Fibroblast of skin of right quadriceps (primary cell): ENCODE data around the gene CAMLG.
"Not testable (repeated sequence)": the region's sequence is repeated elsewhere in the genome, so short reads cannot be mapped to it uniquely, and the experiment has no call there.

Experiments used
- DNase-seq: peaks from one replicate; pipeline ENCODE4 v3.0.0-alpha.2; 2013

CAMLG gene

DNA sequence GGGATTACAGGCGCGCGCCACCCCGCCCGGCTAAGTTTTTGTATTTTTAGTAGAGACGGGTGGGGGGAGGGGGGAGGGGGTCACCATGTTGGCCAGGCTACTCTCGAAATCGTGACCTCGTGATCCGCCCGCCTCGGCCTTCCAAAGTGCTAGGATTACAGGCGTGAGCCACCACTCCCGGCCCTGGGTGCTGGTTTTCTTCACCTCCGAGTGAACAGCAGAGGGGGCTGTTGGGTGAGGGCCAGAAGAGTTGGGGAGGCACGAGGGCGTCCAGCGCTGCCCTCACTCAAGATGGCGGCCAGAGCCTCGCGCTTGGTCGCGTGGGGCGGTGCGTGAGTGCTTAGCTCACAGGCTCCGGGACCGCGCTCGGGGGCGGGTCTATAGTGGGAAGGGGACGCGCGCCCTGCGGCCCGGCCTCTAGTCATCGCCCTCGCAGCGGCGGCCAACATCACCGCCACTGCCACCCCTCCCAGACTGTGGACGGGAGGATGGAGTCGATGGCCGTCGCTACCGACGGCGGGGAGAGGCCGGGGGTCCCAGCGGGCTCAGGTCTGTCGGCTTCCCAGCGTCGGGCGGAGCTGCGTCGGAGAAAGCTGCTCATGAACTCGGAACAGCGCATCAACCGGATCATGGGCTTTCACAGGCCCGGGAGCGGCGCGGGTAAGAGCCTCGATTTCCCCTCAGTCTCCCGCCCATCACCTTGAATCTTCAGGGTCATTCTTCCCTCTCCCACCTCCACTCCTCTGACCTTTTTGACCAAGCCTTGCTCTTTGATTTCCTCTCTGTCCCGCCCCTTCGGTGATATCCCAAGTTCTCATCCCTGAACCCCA lies at the start of gene CAMLG:
TSS of gene CAMLG (plus strand) at position 416 of the 830 bp plus-strand sequence. CDS start at position 489, 73 bp downstream.
- peak; percentile 98 for DNase-seq

DNA sequence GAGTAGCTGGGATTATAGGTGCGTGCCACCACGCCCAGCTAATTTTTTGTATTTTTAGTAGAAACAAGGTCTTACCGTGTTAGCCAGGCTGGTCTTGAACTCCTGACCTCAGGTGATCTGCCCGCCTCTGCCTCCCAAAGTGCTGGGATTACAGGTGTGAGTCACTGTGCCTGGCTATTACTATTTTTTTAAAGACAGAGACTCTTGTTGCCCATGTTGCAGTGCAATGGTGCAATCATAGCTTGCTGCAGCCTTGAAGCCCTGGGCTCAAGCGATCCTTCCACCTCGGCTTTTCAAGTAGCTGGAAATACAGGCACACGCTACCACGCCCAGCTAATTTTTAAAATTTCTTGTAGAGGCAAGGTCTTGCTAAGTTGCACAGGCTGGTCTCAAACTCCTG lies 48.2 kb upstream of the CAMLG start:
- DNase-seq = not testable (repeated sequence)

DNA sequence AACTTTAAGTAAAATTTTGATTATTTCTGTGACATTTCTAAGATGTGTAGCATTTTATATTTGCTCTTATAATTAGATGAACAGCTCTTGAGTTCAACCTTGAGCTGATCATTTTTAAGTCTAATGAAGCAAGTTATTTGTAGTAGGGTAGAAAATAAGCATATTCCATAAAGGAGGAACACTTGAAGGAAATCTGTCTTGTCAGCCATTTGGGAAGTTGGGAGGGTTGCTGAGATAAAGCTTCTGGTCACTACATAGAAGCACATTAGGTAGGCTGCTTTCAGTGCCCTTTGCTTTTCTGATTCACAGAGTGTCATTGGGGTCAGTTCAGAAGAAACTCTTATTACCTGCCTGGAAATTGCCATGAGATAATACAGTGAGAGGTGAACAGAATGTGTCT lies 45.6 kb upstream of the CAMLG start:
- DNase-seq = no peak

DNA sequence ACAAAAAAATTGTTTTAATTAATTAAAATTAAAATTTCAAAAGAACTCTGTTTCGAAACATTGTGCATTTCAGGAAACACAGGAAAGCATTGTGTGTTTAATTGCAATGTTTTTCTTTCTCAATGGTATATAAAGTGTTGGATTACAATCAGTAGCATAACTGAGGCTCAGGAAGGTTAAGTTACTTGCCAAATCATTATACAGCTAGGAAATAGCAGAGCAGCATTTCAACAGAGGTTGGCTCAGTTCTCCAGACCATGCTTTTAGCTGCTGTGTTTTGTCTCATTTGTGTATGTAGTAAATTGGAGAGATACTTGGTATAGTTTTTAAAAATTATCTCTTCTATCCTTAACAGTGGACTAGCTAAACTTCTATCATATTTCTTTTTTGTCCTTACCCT lies 30.0 kb upstream of the CAMLG start:
- no peak for DNase-seq

DNA sequence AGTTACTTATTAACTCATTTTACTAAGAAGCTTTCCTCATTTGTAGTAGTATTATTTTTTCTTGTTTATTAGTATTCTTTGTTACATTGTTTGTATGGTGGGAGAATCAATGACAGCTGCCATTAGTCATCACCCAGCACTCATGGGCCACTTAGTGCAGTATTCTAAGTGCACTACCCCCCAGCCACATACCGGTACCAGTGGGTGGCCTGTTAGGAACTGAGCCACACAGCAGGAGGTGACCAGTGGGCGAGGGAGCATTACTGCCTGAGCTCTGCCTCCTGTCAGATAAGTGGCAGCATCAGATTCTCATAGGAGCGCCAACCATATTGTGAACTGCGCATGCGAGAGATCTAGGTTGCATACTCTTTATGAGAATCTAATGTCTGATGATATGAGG lies 24.2 kb upstream of the CAMLG start:
- no peak for DNase-seq

DNA sequence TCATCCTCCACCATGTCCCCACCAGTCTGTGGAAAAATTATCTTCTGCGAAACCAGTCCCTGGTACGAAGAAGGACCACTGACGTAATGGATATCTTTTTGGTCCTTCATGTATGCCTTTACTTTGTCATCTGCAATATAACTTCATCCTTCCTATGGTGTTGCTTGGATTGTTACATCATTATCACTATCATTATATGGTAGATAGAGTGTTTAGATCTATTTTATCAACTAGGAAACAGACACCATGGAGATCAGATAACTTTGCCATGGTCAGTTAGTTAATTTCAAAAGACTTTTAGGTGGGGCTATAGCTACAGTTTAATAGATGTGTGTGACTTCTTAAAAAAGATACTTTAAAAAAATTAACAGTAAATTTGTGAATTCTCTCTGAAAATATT lies 23.8 kb upstream of the CAMLG start:
- no peak for DNase-seq

DNA sequence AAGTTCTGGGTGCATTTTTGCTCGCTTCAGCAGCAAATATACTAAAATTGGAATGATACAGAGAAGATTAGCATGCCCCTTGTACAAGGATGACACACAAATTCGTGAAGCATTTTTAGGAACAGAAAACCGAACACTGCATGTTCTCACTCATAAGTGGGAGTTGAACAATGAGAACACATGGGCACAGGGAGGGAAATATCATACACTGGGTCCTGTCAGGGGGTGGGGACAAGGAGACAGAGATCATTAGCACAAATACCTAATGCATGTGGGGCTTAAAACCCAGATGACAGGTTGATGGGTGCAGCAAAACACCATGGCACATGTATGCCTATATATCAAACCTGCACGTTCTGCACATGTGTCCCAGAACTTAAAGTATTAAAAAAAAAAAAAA lies 22.9 kb upstream of the CAMLG start:
- not testable (repeated sequence) for DNase-seq

DNA sequence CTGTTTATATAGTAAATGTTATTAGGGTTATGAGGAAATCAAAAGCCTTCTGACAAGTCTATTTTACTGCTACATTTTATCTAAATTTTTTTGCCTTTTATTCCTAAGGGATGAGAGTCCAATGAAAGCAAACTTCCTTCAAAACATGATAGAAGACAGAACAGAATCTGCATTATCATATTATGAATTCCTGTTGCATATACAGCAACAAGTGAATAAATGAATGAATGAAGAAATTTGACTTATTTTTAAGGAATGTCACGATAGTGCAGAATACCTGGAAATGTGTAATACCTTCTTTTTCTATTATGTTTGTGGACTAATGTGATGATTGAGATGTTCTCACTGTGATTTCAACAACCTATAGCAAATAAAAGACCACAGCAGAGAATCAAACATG lies 13.5 kb upstream of the CAMLG start:
- no peak for DNase-seq

DNA sequence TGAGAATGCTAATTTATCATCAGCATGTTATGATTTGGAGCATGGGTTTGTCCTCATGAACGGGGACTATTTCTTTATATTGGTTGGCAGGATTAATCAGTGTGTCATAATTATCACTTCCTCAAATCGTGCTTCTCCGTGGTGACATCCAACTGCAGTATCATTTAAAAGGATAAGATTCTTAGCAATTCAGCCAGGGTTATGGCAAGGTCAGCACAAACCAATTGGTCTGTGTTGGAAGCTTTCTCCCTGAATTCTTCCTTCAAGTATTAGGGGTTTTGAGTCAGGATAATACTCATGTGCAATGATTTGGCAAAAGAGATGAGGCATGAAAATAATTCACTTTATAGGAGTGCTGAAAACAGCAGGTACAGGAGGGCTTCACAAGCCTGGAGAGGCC lies 5.5 kb upstream of the CAMLG start:
- no peak for DNase-seq

DNA sequence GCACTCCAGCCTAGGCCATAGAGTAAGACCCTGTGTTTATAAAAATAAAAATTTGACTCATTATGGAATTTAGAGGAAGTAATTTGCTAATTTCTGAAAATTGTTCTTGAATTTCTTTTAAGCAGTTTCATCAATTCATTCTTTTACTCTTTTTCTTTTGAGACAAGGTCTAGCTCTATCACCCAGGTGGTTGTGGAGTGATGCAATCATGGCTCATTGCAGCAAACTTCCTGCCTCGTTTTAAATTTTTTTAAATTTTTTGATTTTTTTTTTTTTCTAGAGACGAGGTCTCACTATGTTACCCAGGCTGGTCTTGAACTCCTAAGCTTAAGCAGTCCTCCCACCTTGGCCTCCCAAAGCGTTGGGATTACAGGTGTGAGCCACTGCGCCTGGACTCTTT lies 3.1 kb upstream of the CAMLG start:
- no peak for DNase-seq

DNA sequence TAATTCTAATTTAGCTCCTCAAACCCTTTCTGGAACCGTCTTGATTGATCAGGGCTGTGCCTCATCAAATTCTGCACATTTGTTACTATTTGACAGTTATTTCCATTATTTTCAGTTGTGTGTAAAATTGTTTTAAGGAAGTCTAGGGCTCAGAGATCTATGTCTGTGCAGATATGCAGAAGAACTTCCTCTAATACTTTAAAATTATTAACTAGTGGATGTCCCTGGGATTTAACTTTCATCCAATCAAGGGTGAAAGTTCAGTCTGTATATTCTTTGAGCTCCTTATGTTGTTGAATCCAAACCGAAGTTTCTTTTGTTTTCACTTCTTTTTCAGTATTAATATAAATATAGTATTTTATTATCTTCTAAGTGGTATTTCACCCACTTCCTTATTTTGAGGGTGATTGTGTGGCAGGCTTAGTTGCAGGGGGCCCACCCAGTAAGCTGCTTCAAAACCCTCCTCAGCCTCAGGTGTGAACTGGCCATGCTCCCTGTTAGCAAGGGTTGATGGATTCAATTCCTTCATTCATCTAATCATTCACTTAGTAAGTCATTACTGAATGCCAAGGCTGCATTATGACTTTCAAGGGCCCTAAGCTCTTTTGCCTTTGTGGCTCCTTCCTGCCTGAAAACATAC lies 2.1 kb upstream of the CAMLG start:
- DNase-seq = no peak

DNA sequence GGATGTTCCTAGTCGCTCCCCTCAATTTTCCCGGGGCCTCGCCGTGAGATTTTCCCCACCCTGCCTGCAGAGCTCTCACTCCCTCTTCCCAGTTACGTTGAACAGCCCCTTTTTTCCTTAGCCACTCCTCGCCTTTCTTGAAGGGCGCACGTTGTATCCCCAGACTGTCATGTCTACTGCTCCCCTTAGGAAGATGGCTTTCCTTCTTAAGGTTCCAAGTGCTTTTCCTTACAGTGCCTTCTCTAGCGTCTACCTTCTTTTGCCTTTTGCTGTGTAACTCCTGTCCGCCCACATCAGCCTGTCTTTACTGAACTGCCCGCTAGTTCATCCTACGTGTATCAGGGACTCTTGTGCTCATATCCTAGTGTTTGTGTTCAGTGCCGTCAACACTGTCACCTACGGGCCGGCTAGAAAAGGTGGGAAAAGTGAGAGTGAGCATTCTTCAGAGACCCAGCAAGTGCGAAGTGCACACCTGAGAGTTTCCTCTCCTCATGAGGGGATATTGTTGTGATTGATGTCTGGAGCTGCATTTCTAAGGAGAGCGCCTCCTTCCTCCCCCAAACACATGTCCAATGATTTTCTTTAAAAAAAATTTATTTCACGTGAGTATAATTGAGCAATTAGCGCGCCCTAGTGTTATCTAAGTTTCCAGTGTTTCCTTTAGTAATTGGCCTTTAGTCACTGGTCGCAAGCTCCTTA lies 764 bp downstream of the CAMLG start:
- peak; percentile 24 for DNase-seq

DNA sequence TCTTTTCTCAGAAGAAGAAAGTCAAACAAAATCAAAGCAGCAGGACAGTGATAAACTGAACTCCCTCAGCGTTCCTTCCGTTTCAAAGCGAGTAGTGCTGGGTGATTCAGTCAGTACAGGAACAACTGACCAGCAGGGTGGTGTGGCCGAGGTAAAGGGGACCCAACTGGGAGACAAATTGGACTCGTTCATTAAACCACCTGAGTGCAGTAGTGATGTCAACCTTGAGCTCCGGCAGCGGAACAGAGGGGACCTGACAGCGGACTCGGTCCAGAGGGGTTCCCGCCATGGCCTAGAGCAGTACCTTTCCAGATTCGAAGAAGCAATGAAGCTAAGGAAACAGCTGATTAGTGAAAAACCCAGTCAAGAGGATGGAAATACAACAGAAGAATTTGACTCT lies 2.7 kb downstream of the CAMLG start:
- no peak for DNase-seq

DNA sequence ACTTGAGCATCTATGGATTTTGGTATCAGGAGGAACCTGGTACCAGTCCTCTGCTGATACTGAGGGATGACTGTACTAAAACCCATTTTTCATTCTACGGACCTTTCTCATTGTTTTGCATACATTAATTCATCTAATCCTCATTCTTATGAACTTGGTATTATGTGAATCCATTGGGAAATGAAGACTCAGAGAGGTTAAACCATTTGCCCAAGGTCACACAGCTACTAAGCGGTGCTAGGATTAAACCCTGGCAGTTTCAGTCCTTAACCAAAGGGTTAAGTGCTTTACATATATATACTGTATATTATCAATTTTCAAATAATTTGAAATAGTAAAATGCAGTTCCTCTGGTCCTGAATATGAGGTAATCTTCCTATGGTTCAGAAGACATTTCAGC lies 3.8 kb downstream of the CAMLG start:
- DNase-seq = no peak

DNA sequence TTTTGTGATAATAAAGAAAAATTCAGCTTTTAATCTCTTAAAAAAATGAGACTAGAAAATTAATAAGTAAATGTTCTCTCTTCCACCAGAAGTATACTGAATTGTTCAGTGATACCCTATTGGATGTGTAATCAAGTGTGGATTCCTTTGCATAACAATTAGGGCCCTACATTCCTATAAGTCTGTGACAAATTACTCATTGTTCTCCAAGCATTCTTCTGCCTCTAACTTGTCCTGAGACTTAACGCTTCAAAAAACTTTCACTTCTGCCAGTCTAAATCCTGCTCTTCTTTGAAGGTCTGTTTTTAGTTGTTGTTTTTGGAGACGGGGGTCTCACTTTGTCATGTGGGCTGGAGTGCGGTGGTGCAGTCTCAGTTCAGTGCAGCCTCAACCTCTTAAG lies 11.1 kb downstream of the CAMLG start:
- DNase-seq = no peak

DNA sequence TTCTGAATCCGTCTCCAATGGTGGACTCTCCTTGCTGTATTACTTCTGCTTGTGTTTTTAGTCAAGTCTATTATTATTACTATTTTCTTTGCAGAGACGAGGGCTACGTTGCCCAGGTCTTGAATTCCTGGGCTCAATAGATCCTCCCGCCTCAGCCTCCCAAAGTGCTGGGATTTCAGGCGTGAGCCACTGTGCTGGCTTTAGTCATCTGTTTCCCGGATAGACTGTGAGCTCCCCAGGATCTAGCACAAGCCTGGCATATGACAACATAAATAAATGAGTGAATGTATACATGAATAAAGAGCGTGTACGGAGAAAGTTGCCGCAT lies 19.8 kb downstream of the CAMLG start:
- no peak for DNase-seq

DNA sequence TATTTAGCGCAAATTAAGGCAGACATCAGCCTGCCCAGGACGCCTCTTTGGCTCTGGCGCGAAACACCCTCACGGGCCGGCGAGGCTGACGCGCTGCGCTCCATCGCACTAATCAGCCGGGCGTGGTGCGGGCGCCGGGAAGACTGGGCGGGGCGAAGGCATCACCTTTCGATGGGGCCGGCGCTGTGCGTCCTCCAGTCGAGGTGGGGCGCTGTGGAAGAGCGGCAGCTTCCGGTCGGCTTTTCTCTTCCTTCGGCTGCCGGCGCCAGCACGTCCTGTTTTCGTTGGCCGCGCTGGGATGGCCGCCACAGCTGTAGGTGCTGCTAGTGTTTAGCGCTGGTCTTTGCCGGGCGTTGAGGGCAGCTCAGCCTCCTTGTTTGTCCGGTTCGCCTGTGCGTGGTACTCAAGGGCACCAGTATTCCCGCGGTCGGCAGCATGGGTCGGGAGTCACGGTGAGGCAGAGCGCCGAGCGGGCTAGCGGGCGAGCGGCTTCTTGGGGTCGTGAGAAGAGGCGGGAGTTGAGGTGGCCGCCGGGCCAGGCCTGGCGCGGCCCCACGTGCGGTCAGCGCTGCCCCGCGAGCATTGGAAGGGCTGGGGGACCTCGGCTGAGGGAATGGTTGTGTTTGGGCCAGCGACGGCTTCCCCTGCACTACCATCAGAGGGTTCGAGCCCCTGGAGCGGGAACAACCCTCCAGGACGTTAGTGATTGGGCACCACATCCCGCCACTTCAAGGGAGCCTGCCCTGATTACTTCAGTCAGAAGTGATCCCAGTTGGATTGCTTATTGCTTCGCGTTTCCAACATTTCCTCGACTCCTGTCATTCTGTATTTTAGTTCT lies 20.4 kb downstream of the CAMLG start, which contains the start of gene DDX46:
TSS of gene DDX46 (plus strand) at position 276 of the 838 bp plus-strand sequence. CDS start at position 436, 160 bp downstream.
- peak; percentile 91 for DNase-seq

DNA sequence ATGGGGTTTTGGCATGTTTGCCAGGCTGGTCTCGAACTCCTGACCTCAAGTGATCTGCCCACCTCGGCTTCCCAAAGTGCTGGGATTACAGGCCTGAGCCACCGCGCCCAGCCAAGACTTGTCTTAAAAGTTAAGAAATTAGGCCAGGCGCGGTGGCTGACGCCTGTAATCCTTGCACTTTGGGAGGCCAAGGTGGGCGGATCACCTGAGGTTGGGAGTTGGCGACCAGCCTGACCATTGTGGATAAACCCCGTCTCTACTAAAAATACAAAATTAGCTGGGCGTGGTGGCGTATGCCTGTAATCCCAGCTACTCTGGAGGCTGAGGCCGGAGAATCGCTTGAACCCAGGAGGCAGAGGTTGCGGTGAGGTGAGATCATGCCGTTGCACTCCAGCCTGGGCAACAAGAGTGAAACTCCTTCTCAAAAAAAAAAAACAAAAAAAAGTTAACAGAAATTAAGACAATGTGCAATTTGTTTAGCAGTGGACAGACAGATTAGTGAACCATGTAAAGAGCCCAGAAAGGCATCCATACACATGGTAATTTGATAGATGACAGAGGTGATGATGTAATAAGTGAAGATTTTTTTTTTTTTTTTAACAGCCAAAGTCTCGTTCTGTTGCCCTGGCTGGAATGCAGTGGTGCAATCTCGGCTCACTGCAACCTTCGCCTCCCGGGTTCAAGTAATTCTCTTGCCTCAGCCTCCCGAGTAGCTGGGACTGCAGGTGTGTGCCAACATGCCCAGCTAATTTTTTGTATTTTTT lies 29.4 kb downstream of the CAMLG start:
- DNase-seq = not testable (repeated sequence)

DNA sequence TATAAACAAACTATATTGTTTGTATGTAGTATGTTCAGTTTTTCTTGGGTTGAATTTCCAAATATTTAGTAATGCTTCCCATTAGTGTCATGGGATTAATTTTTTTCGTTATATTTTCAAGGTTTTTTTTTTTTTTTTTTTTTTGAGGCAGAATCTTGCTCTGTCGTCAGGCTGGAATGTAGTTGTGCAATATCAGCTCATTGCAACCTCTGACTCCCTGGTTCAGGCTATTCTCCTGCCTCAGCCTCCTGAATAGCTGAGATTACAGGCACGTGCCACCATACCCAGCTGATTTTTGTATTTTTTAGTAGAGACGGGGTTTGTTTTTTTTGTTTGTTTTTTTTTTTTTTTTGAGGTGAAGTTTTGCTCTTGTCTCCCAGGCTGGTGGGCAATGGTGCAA lies 30.9 kb downstream of the CAMLG start:
- peak; percentile 57 for DNase-seq

DNA sequence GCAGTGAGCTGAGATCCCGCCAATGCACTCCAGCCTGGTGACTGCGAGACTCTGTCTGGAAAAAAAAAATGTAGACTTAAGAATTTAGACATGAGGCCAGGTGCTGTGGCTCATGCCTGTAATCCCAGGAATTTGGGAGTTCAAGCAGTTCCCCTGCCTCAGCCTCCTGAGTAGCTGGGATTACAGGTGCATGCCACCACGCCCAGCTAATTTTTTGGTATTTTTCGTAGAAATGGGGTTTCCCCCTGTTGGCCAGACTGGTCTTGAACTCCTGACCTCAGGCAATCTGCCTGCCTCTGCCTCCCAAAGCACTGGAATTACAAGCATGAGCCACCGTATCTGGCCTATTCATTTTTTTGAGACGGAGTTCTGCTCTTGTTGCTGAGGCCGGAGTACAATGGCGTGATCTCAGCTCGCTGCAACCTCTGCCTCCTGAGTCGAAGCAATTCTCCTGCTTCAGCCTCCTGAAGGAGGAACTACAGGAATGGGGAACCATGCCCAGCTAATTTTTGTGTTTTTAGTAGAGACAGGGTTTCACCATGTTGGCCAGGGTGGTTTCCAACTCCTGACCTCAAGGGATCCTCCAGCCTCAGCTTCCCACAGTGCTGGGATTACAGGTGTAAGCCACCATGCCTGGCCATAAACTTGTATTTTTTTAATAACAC lies 34.2 kb downstream of the CAMLG start:
- DNase-seq = no peak

DNA sequence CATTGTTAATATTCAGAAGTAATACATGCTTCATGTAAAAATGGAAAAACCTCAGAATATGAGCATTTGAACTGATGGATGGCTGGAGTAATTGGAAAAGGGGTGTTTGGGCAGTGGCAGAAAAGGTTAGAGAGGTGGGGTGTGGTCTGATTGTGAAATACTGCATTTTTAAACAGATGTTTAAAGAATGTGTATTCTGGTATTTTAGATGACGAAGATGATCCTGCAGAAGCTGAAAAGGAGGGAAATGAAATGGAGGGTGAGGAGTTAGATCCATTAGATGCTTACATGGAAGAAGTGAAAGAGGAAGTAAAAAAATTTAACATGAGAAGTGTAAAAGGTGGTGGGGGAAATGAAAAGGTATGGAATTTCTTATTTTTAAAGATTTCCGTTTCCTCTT lies 39.0 kb downstream of the CAMLG start:
- DNase-seq = no peak
